Measurements from ENCODE around the gene LDB2.

- TF ChIP-seq POLR2AphosphoS5 (IDR thresholded peaks at IDR 0.05; ENCODE audit: low read depth, low read length) (no peak), CTCF (IDR thresholded peaks at IDR 0.05; ENCODE audit: control extremely low read depth in 1 of 3, insufficient read depth in 1 of 3, low read depth in 1 of 3, low read length in 3 of 3) (no peak), TEAD4 (IDR thresholded peaks at IDR 0.05; ENCODE audit: low read depth, low read length) (no peak), POLR2A (IDR thresholded peaks at IDR 0.05; ENCODE audit: control extremely low read depth in 1 of 2, low read depth in 2 of 2, low read length in 2 of 2) (no peak), JUND (IDR thresholded peaks at IDR 0.05; ENCODE audit: low read length) (no peak), SRF (IDR thresholded peaks at IDR 0.05; ENCODE audit: low read depth, low read length) (no peak), MAFK (IDR thresholded peaks at IDR 0.05; ENCODE audit: low read depth, low read length) (no peak), EZH2 (IDR thresholded peaks at IDR 0.05; ENCODE audit: low read depth, low read length, severe bottlenecking) (no peak)
Observed at GRCh38 chr4:16788868-16789267, 109.6 kb downstream of the LDB2 start.

All from H1 (cell line).